Keratinocyte (primary cell): ENCODE measurements around the gene GABRR2. TPM values are rescaled to one million over a fixed set of nuclear protein-coding genes. Genes with fewer than 3 reads are reported as not detected.

Source experiments
- DNase-seq: peaks from one replicate; pipeline ENCODE4 v3.0.0-alpha.2; 2011; ENCODE audit warnings: low read depth, missing footprints, low spot score
- FAIRE-seq: peaks from 2 replicates; lab custom pipeline; 2011; peaks lifted over from hg19 to GRCh38; lab: Jason Lieb, UNC
- H2AFZ ChIP-seq: 2 replicates; pipeline ENCODE4 v1.6.0; 2012; ENCODE audit warnings: low read length, control low read depth, inconsistent platforms; ENCODE audit not compliant: control insufficient read depth
- H3K27ac ChIP-seq: 2 replicates; pipeline ENCODE4 v1.5.1; 2011; ENCODE audit warnings: low read length; ENCODE audit not compliant: control insufficient read depth, insufficient read depth
- H3K27me3 ChIP-seq: 3 replicates; pipeline ENCODE4 v1.6.0; 2011; ENCODE audit warnings: low read length; ENCODE audit not compliant: control insufficient read depth, insufficient read depth; ENCODE audit errors: extremely low read depth
- H3K36me3 ChIP-seq, 2 experiments: 2 replicates in 1 of 2; 3 replicates in 1 of 2; pipeline ENCODE4 v1.5.1; 2011; ENCODE audit warnings: low read length in 2 of 2, mild to moderate bottlenecking in 1 of 2; ENCODE audit not compliant: control insufficient read depth in 2 of 2, insufficient read depth in 2 of 2; ENCODE audit errors: extremely low read depth in 1 of 2
- H3K4me1 ChIP-seq: 3 replicates; pipeline ENCODE4 v1.5.1; 2011; ENCODE audit warnings: low read length; ENCODE audit not compliant: control insufficient read depth, insufficient read depth; ENCODE audit errors: extremely low read depth
- H3K4me2 ChIP-seq: 3 replicates; pipeline ENCODE4 v1.6.0; 2011; ENCODE audit warnings: low read depth, low read length; ENCODE audit not compliant: control insufficient read depth, insufficient read depth; ENCODE audit errors: extremely low read depth
- H3K4me3 ChIP-seq, 3 experiments: fragments of 200-600 bp in 1 of 3; sonication (generic) in 1 of 3; 2 replicates in 2 of 3; 3 replicates in 1 of 3; pipeline ENCODE4 v1.5.1; 2011 to 2016; ENCODE audit warnings: low read length in 3 of 3, mild to moderate bottlenecking in 3 of 3, control low read depth in 2 of 3, inconsistent platforms in 1 of 3, low read depth in 1 of 3, mixed read lengths in 1 of 3, mixed run types in 1 of 3, moderate library complexity in 1 of 3; ENCODE audit not compliant: control insufficient read depth in 2 of 3, insufficient read depth in 2 of 3; ENCODE audit errors: extremely low read depth in 1 of 3
- H3K79me2 ChIP-seq: 2 replicates; pipeline ENCODE4 v1.6.0; 2012; ENCODE audit warnings: low read length; ENCODE audit not compliant: control insufficient read depth, insufficient read depth
- H3K9ac ChIP-seq: 3 replicates; pipeline ENCODE4 v1.6.0; 2011; ENCODE audit warnings: low read length; ENCODE audit not compliant: control insufficient read depth, insufficient read depth; ENCODE audit errors: extremely low read depth
- H3K9me1 ChIP-seq: 3 replicates; pipeline ENCODE4 v1.6.0; 2011; ENCODE audit warnings: low read length; ENCODE audit not compliant: control insufficient read depth, insufficient read depth; ENCODE audit errors: extremely low read depth
- H3K9me3 ChIP-seq: 2 replicates; pipeline ENCODE4 v1.5.1; 2012; ENCODE audit warnings: low read depth, low read length; ENCODE audit not compliant: control insufficient read depth
- H4K20me1 ChIP-seq: 3 replicates; pipeline ENCODE4 v1.6.0; 2011; ENCODE audit warnings: low read length; ENCODE audit not compliant: control insufficient read depth, insufficient read depth; ENCODE audit errors: extremely low read depth
- CTCF ChIP-seq, 3 experiments: IDR thresholded peaks in 1 of 3; conservative IDR thresholded peaks in 1 of 3; optimal IDR thresholded peaks in 1 of 3; 2 replicates in 2 of 3; 3 replicates in 1 of 3; pipeline versions ENCODE3 to v1.5.1; 2011; ENCODE audit warnings: low read length in 3 of 3, mild to moderate bottlenecking in 3 of 3, moderate library complexity in 2 of 3, control low read depth in 1 of 3, inconsistent platforms in 1 of 3; ENCODE audit not compliant: insufficient read depth in 2 of 3; ENCODE audit errors: extremely low read depth in 1 of 3
- EZH2 ChIP-seq: IDR thresholded peaks from one replicate; pipeline ENCODE4 v1.6.1; 2012; ENCODE audit warnings: inconsistent platforms, mild to moderate bottlenecking, low read length, moderate library complexity
- dilution Hi-C: fragments of 300-500 bp; cut with MboI; formaldehyde crosslinking; loops from one replicate; pipeline ENCODE4 v1.7.0; 2020; ENCODE audit warnings: low sequenced_read_pairs; ENCODE audit not compliant: extremely low pct_ligation_motif_present
- polyA plus RNA-seq, 5 experiments: library from polyadenylated mRNA; depleted of rRNA in 3 of 5; stranded (reverse) in 3 of 5; stranded (forward) in 1 of 5; unstranded in 1 of 5; fragments of >200 nt; gene quantifications; 1 replicate in 1 of 5; 2 replicates in 3 of 5; 3 replicates in 1 of 5; pipeline versions ENCODE4 v1.2.1 to v1.2.3, GENCODE V29; 2011 to 2012; ENCODE audit warnings: missing spikeins in 2 of 5, low read depth in 1 of 5, low replicate concordance in 1 of 5

The GABRR2 gene
- polyA plus RNA-seq, 1 donor (not counting 4 experiments of a cell fraction or from before 2014, with no cell fraction given): 0.03 TPM

DNA sequence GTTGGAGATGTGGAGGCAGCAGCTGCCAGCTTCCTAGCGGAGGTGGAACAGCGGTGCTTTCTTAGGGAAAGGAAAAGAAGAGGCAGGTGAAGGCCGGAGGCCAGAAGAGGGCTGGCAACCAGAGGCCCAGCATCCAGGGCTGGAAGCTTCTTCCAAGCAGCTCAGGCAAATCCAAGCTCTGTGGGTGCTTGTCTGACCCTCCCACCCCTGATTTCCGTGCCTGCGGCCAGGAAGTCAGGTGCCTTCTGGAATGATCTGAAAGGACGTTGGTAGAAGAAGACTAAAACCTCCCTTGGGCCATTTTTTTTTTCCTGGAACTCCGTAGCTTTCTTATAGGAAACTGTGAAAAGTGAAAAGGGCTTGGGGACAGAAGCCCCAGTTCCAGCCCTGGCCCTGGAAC is 64.9 kb downstream of the GABRR2 start:
- Histone ChIP-seq H3K9me1 (no peaks in the 10 kb centered on the region), H3K36me3 (no peaks in the 10 kb centered on the region), H3K9ac (no peak overlapping the region), H3K79me2 (no peaks in the 10 kb centered on the region), H3K27ac (no peak overlapping the region), H3K27me3 (no peaks in the 10 kb centered on the region), H3K9me3 (no peaks in the 10 kb centered on the region), H3K4me3 (no peak overlapping the region), H3K4me2 (no peak overlapping the region), H2AFZ (no peak overlapping the region), H3K4me1 (no peaks in the 10 kb centered on the region), H4K20me1 (no peaks in the 10 kb centered on the region)
- DNase-seq (no peak), FAIRE-seq (no peak)
- no peak for TF ChIP-seq CTCF (optimal IDR thresholded peaks at IDR 0.05 in 1 of 3, IDR thresholded peaks at IDR 0.05 in 1 of 3, conservative IDR thresholded peaks at IDR 0.05 in 1 of 3; ENCODE audit: extremely low read depth in 1 of 3, insufficient read depth in 2 of 3, low read length in 3 of 3)
- no peak for TF ChIP-seq EZH2
- dilution Hi-C loops: no loop called here

DNA sequence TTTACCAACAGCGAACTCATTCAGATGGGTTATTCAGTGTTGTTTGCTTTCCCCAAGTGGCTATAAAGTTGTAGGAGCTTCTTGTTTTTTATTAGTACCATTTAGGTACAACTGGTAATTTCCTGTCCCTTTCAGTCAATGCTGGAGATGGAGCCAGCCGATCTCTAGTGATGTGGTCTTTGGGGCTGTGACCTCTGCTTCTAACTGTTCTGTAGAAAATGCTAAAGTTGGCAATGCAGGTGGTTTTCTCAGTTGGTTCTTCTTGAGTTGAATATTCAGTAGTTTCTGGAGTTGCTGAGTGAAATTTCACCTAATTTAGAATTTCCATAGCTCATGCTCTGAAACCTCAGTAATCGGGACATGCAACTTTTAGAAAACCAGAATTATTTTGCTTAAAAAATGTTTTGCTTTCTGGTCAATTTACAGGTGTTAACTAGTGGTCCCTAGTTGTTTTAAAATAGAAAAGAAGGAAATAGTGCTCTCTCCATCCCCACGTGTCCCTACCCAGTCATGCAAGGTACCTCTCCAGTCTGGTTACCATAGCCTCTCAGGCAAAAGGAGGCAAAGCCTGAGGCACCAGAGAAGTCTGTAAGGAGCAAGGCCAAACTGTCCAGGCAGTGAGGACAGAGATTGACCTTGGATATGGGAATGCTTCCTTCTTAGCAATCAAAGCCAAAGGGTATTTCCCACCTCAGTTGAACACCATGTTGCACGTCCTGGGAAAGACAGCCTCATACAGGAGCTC is 70.7 kb downstream of the GABRR2 start:
- H3K27ac ChIP-seq: no peak overlapping the region
- no peak for DNase-seq
- H3K27me3 ChIP-seq: peaks cover 10% of the 10 kb centered on the region
- H3K36me3 ChIP-seq: no peaks in the 10 kb centered on the region
- H3K9ac ChIP-seq: no peak overlapping the region
- no peaks in the 10 kb centered on the region for H3K9me1 ChIP-seq
- H3K4me3 ChIP-seq: no peak overlapping the region
- dilution Hi-C loops: no loop called here
- H3K9me3 ChIP-seq: no peaks in the 10 kb centered on the region
- no peak overlapping the region for H3K4me2 ChIP-seq
- TF ChIP-seq EZH2 (no peak), CTCF (optimal IDR thresholded peaks at IDR 0.05 in 1 of 3, IDR thresholded peaks at IDR 0.05 in 1 of 3, conservative IDR thresholded peaks at IDR 0.05 in 1 of 3; ENCODE audit: extremely low read depth in 1 of 3, insufficient read depth in 2 of 3, low read length in 3 of 3) (no peak)
- FAIRE-seq: no peak
- H3K79me2 ChIP-seq: no peaks in the 10 kb centered on the region
- no peaks in the 10 kb centered on the region for H4K20me1 ChIP-seq
- no peak overlapping the region for H2AFZ ChIP-seq
- H3K4me1 ChIP-seq: no peaks in the 10 kb centered on the region
